ENCODE measurements around the gene HDAC3.

GRCh38 chr5:141574122-141574510 lies 62.5 kb downstream of the HDAC3 start:
- TF ChIP-seq CTCF (conservative IDR thresholded peaks at IDR 0.05 in 1 of 2, IDR thresholded peaks at IDR 0.05 in 1 of 2; ENCODE audit: extremely low read depth in 1 of 2, insufficient read depth in 1 of 2, low read depth in 1 of 2, low read length in 2 of 2) = no peak
- TF ChIP-seq EZH2 (IDR thresholded peaks at IDR 0.05; ENCODE audit: borderline replicate concordance, low read length) = no peak
